Measurements from ENCODE around the gene ZNF41.
A peak's percentile ranks its signal among the peaks of the same experiment; 100 is the strongest.
"Not testable (repeated sequence)": the region's sequence is repeated elsewhere in the genome, so short reads cannot be mapped to it uniquely, and the experiment has no call there.

Gene ZNF41

GRCh38 chrX:47482512-47483305, at the start of gene ZNF41:
TSS of gene ZNF41 (minus strand) at chrX:47483222. CDS start at chrX:47467481, 15,741 bp downstream.
- DNase-seq = peak; percentile 61

GRCh38 chrX:47530049-47530448, 47.0 kb upstream of the ZNF41 start:
- DNase-seq = no peak

DNA sequence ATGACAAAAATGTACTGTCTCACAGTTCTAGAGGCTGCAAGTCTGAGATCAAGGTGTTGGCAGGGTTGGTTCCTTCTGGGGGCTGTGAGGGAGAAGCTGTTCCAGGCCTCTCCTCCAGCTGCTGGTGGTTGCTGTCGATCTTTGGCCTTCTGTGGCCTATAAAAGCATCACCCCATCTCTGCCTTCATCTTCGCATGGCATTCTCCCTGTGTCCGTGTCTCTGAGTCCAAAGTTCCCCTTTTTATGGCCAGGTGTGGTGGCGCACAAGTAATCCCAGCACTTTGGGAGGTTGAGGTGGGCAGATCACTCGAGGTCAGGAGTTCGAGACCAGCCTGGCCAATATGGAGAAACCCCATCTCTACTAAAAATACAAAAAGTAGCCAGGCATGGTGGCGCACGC, 46.5 kb upstream of the ZNF41 start:
- DNase-seq = no peak

GRCh38 chrX:47523713-47524166, 40.7 kb upstream of the ZNF41 start:
- DNase-seq = no peak

DNA sequence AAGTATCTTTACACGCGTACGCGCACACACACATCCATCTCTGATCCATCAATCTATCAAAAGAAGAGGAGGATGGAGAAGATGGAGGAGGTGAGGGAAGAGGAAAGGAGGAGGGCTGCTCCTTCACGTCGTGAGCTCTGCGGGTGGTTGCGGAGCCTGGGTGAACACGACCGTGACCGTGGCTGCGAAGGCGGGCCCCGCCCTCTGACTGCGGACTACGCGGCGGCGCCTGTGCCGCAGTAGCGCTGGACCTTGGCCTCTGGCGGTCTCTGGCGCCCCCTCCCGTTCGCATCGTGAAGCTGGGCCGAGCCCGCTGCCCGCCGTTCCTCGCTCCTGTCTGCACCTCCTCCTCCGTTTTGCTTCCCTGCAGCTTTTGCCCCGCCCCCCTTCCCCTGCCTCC, 40.3 kb upstream of the ZNF41 start:
- peak; percentile 58 for DNase-seq

DNA sequence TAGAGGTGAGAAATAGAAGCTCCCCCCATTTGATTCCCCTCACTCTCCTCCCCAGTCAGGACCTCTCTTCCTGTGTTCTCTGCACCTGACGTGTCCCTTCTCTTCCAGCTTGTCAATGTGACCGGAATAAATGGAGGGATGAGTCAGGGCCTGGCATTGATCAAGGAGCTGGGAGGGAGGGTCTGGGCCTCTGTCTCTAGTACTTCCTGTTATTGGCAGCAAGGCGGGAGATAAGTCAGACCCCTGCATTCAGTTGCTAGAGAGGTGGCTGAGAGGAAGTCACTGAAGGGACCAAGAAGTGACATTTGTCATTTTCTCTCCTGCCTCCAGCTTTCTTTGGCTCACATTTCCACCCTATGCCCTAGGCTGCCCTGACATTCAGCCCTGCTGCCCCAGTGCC, 35.1 kb upstream of the ZNF41 start:
- DNase-seq = no peak

DNA sequence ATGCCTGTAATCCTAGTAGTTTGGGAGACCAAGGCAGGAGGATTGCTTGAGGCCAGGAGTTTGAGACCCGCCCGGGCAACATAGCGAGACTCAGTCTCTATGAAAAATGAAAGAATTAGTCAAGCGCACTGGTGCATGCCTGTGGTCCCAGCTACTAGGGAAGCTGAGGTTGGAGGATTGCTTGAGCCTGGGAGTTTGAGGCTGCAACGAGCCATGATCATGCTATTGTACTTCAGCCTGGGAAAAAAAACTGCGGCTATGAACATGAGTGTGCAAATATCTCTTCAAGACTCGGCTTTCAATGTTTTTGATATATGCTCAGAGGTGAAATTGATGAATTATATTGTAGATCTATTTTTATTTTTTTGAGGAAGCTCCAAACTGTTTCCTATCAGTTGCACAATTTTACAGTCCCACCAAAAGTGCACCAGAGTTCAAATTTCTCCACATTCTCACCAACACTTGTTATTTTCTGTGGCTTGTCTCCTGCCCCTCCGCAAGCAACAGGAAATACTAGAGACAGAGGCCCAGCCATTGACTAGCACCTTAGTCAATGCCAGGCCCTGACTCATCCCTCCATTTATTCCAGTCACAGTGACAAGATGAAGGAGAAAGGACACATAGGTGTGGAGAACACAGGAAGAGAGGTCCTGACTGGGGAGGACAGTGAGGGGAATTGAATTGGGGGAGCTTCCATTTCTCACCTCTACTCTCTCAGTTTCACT, 33.1 kb upstream of the ZNF41 start:
- DNase-seq = no peak

DNA sequence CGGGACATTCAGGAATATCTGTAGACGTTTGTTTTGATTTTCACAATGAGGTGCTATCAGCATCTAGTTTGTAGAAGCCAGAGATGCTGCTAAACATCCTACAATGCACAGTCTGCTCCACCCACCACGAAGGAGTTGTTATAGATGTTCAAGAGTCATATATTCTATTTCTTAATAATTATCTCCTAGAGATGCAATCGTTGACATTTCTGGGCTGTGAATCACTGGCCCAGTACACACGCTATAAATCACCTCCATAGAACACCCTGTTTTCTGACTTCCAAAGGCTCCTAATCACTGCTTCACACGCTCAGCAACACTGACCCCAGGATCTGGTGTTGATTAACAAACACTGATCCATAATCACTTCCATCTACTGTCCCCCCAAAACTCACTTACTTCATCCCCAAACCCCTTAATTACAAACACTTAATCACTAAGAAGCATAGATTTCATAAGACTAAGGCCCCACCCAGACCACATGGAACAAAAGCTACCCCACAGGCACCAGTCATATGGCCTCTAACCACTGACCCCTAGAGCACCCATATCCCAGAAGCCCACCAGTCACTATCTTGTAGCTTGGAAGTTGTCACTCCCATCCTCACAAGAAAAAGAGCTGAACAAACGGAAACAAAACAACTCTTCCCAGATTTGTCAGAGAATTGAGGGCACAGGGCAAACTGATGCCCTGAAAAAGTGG, 31.7 kb upstream of the ZNF41 start:
- no peak for DNase-seq

- not testable (repeated sequence) for DNase-seq
These were observed 30.3 kb upstream of the ZNF41 start for GRCh38 chrX:47513034-47513965.

GRCh38 chrX:47512383-47512782, 29.4 kb upstream of the ZNF41 start:
- not testable (repeated sequence) for DNase-seq

DNA sequence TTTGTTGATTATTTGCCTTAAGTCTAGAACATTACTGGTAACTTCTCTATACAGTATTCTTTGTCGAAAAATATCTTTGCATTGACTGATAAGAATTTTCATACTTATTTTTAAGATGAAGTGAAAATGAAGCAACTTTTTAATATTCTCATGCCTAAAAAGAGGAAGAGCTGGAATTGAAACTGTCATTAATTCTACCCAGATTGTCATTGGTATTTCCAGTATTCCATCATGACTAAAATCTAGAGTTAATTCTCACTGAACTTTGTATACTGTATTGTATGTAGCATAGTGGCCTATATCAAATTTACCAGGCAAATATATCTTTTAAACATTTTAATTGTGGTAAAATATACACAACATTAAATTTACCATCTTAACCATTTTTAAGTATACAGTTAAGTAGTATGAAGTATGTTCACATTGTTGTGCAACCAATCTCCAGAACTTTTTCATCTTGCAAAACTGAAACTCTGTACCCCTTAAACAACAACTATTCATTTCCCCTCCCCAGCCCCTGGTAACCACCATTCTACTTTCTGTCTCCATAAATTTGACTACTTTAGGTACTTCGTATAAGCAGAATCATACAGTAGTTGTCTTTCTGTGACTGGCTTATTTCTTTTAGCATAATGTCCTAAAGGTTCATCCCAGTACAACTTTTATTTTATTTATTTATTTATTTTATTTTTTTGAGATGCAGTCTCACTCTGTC, 24.3 kb upstream of the ZNF41 start:
- no peak for DNase-seq

DNA sequence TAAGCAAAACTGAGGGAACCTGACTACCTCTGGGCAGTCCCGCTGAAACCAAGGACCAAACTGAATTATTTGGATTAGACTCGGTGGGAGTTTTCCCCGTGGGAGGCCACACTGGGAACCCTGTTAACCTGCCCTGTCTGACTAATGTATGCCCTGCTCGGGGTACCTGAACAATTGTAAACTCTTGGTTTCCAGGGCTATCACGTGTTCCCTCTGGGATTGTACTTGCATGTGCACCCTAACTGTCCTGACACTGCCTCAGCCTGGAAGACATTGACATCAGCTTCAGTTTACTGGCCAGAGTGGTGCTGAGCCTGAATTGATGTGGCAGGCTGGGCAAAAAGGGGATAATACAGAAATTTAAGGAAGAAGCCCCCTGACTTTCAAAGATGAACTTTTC, 20.1 kb upstream of the ZNF41 start:
- DNase-seq = no peak

GRCh38 chrX:47502316-47503125, 19.5 kb upstream of the ZNF41 start:
- no peak for DNase-seq

DNA sequence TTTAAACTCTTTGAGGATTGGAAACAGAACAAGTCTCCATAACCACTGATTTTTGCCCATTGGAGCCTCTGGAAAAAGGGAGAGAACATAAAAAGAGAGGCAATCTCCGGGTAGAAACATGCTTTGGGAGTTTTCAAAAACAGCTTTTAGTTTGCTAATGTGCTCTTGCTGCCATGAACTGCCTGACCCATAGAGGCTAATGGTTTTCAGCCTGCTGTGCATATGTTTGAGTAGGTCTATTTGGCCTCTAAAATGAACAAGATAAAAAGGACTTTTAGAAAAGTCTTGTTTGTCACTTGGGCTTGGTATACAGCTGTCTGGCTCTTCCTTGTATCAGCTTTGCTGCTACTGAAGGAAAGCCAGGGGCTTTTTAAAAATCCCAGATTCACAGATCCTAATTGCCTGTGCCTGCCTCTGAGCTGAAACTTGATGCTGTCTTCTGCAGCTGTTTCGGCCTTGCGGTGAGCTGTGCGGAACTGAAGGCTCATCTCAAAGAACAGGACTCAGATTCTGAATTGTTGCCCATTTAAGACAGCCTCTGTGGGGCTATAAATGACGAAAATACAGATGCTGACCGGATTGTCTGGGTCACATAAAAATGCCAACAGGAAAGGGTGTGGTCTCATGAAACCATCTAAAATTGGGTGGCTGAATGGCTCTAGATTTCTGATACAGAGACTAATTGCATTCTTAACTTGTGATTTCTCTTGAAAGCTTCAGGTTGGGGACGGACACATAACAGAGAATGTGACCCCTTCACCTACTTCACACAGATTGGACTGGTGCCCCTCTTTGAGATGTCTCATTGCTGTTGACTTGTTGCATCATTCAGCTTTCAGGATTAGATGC, 18.4 kb upstream of the ZNF41 start:
- no peak for DNase-seq

DNA sequence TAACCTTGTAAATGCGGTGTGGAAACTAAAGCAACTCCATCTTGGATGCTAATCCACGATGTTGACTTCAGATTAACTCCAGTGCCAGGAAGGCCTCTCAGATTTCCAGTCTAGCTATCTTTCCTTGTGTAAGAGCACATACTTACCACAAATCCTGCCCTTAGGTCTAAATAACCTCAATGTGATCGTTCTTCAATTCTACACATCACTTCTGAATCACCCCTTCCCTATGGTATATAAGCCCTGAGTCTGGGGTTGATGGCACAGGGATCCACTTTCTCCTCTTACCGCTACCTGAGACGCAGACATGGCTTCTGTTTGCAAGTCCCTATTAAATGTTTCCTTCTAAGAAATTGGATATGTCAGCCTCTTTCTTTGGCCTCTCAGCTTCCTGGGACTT, 17.5 kb upstream of the ZNF41 start:
- DNase-seq = no peak

DNA sequence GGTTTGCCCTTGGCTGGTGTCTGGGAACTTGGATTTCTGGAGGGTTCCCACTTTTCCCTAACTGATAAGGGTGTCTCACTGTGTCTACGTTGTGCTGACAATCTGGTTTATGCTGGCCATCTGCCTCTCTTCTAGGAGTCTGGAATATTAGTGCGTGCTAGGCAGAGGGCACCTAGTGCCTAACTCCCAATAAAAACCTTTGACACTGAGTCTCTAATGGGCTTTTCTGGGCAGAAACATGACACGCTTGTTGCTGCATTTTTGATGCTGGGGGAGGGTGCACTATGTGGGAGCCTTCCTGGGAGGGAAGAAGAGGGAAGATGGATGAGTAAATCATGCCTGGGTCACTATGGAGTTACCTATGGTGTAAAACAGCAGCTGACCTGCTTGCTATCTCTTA, 16.3 kb upstream of the ZNF41 start:
- no peak for DNase-seq

DNA sequence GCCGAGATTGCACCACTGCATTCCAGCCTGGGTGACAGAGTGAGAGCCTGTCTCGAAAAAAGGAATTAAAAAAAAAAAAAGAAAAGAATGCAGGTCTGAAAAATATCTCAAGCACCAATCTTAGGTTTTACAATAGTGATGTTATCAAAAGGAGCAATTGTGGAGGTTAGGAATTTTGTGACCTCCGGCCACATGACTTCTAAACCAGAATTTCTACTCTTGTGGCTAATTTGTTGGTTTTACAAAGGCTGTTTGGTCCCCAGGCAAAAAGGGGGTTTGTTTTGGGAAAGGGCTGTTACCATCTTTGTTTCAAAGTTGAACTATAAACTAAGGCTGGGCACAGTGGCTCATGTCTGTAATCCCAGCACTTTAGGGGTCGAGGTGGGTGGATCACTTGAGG, 15.4 kb upstream of the ZNF41 start:
- DNase-seq = no peak

- no peak for DNase-seq
These were observed 14.4 kb upstream of the ZNF41 start for GRCh38 chrX:47497271-47497888.

- DNase-seq = not testable (repeated sequence)
These were observed 9.1 kb upstream of the ZNF41 start for GRCh38 chrX:47492133-47492532.
